ENCODE results near the gene CLNK.

The CLNK gene, protein sequence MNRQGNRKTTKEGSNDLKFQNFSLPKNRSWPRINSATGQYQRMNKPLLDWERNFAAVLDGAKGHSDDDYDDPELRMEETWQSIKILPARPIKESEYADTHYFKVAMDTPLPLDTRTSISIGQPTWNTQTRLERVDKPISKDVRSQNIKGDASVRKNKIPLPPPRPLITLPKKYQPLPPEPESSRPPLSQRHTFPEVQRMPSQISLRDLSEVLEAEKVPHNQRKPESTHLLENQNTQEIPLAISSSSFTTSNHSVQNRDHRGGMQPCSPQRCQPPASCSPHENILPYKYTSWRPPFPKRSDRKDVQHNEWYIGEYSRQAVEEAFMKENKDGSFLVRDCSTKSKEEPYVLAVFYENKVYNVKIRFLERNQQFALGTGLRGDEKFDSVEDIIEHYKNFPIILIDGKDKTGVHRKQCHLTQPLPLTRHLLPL

GRCh38 chr4:10684631-10685030 is at the start of gene CLNK:
TSS of gene CLNK (minus strand) at chr4:10684768. CDS start at chr4:10667869, 16,899 bp downstream.
- DNase-seq = no peak
- ATAC-seq = no peak

DNA sequence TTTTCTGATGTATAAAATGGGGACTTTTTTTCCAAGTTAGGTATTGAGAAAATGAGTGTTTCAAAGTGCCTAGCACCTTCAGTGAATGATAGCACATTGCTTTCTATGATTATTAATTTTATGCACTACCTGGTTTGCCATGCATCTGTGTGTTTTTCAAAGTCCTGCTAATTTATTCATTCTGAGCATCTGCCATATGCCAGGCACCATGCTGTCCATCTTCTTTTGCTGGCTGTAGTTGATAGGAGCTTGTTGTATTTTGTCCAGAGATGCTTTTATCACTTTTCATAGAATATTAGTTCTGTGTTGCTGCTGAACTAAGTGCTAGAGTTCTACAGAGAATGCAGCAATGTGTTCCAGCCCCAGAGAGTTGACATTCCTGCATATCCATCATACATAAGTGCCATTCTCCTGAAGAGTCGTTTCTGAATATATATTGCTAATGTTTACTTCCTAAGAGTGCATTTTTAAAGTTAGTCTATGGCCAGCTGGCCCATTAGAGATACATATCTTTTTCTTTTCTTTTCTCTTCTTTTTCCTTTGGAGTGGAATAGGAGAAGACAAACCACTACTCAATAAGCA is 49.0 kb upstream of the CLNK start:
- ATAC-seq (no peak), DNase-seq (no peak)

DNA sequence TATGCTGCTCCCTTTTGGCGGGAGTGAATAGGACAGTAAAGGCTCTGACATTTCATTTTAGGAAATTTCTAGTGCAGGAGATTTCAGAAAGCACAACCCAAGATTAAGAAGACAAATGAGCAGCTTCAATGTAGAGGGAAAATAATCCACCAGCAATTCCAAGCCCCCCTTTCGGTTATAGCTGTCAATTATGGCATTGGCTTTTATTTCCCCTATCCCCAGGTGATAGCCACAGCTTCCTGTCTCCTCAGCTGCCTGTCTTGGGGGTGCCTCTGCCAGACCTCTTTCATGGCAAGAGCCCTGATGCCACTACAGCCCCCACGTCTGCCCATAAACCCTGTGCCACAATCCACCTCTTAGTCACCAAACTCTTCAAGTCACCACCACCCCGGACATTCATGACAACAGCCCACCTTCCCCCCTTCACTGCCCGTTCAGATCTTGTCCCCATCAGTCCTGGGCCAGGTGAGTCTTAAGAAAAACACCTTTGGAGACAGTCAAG is 48.4 kb upstream of the CLNK start:
- peak; percentile 31 for DNase-seq
- ATAC-seq = peak; percentile 17

DNA sequence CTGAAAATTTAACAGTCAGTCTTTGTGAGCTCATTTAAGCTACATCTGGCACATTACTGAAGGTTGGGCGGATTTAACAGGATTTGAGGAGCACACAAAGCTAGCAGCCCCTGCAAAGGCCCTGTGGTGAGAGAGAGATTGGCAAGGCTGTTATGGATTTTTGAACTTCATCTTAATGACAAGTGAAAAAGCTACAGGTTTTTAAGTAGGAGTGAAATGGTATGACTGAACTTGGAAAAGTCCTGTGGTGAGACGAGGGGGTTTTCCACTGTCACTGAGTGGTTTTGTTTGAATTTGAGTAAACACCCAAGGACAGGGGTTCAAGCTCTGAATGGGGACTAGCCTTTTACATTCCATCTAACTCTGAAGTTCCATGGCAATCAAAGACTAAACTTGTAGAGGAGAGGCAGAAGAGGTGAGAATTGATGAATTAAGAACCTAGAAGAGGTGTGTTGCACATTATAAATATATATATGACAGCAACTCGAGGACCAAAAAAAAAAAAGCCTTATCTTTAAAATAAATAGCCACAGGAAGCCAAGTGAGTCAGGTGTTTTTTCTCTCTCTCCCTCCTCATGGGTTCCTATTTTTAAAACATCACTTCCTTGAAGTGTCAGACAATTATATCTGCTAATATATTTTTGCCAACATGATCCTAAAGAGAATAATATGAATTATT is 47.8 kb upstream of the CLNK start:
- peak; percentile 26 for DNase-seq
- peak; percentile 29 for ATAC-seq

DNA sequence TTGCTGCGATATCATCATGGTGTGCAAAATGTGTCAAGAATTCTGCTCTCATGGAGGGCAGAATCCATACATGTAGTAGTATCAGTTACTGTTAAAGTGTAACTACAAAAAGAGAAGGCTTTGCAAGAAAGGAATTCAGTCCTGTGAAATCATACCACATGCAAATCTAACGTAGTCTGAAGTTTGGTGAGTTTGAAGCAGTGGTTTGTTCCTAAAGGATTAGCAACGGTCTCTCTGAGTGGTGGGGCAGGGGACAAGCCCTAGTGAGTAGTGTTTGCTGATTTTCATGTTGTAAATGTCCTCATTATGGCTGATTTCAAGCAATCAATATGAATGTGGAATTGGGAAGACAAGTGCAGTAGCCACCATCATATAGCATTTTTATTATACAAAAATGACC is 47.1 kb upstream of the CLNK start:
- no peak for DNase-seq
- ATAC-seq = no peak

GRCh38 chr4:10731162-10731561 is 46.6 kb upstream of the CLNK start:
- ATAC-seq (no peak), DNase-seq (peak; percentile 29)

- no peak for DNase-seq
- peak; percentile 47 for ATAC-seq
Observed at GRCh38 chr4:10730590-10730989, 46.0 kb upstream of the CLNK start.

GRCh38 chr4:10730019-10730418 is 45.5 kb upstream of the CLNK start:
- ATAC-seq = peak; percentile 28

GRCh38 chr4:10729366-10729765 is 44.8 kb upstream of the CLNK start:
- DNase-seq = no peak
- ATAC-seq = no peak

More at GRCh38 chr4:10730019-10730418, 45.5 kb upstream of the CLNK start:
- DNase-seq = no peak

DNA sequence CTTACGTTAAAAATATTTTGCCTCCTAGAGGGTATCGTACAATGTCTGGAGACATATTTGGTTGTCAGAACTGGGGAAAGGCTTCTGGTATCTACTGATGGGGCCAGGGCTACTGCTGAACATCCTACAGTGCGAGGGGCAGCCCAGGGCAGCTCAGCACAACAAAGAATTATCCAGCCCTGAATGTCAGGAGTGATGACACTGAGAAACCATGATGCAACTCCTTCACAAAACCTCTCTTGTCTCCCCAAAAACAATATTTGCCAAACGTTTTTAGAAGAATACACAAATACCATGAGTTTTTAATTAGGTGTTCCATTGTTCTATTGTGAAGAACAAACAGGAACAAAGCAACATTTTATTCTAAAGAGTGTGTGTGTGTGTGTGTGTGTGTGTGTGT is 43.4 kb upstream of the CLNK start:
- no peak for ATAC-seq
- DNase-seq = no peak

- ATAC-seq (peak; percentile 68), DNase-seq (peak; percentile 41)
Observed at GRCh38 chr4:10727140-10727880, 42.7 kb upstream of the CLNK start.

- DNase-seq = no peak
- ATAC-seq = peak; percentile 70
Observed at GRCh38 chr4:10722957-10723356, 38.4 kb upstream of the CLNK start.

DNA sequence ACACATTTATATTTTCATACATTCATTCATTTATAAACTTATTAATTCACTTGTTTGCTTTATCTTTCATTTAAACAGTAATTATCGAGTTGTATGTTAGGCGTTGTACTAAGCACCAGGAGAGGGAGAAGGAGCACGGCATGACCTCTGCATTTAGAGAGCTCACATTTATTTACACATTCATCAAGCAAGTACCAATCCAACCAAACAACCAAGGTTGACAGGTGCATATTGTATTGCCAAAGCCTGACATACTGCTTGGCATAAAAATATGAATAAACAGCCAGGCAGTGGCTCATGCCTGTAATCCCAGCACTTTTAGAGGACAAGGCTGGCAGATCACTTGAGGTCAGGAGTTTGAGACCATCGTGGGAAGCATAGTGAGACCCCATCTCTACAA is 37.0 kb upstream of the CLNK start:
- ATAC-seq = no peak
- no peak for DNase-seq

DNA sequence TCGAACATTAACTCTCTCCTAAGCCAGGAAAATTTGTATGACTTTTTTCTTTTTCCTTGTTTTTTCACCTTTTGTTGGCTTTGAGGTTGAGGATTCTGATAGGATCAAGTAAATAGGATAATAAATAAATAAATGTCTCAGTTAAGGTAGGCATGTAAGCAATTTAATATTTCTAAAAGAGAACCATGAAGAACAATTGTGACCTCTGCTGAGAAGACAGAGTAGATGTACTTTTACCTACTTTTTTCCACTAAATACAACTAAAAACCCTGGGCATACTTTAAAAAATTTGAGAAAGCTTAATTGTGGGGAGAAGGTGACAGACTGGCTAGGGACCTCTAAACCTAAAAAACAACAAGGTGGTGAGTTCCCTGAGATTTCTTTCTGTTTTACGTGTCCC is 31.6 kb upstream of the CLNK start:
- ATAC-seq (no peak), DNase-seq (no peak)

DNA sequence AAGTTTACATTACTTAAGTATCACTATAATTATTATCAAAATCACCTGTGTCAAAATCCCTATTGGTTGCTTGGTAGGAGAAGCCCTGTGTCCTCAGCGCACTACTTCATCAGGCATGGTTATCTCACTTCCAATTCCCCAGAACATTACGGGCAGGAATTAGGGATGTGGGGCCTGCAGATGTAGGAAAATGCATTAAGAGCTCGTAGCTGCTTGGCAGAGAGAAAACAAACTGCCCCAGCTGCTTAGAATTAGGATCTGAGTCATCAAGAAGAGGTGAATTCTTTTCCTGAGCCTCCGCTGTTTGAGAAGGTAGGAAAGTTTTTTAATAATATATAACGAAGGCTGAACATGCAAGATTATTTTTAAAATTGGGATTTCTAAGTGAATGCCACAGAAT is 31.1 kb upstream of the CLNK start:
- no peak for DNase-seq

GRCh38 chr4:10715135-10715534 is 30.6 kb upstream of the CLNK start:
- DNase-seq (no peak), ATAC-seq (no peak)

More for the DNA sequence above, 31.1 kb upstream of the CLNK start:
- no peak for ATAC-seq

DNA sequence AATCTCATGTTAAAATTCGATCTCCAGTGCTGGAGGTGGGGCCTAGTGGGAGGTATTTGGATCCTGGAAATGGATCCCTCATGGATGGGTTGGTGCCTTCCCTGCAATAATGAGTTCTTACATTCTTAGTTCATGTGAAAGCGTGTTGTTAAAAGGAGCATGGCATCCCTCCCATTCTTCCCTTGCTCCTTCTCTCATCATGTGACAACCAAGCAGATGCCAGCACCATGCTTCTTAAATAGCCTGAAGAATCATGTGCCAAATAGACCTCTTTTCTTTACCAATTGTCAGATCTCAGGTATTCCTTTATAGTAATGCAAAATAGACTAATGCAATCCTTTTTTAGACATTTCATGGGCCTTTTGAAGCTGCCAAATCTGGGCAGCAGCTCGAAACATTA is 29.0 kb upstream of the CLNK start:
- ATAC-seq (no peak), DNase-seq (no peak)

- ATAC-seq (no peak), DNase-seq (no peak)
Observed at GRCh38 chr4:10706236-10706635, 21.7 kb upstream of the CLNK start.

DNA sequence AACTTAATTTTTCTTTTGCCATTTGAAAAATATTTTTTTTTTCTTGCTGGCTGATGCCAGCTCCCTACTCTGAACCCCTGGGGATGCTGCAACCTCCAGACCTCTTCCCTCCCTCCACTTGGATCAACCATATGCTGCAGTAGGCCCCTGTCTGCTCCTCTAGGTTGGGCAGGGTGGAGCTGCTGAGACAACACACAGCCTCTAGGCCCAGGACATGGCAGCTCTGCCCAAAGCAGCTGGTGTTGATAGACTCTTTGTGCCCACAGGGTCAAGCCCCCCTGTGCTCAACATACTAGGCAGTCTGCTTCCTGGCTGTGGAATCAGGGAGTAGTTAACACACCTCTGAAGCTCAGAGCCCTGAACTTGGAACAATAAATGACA is 19.9 kb upstream of the CLNK start:
- DNase-seq (no peak), ATAC-seq (no peak)

DNA sequence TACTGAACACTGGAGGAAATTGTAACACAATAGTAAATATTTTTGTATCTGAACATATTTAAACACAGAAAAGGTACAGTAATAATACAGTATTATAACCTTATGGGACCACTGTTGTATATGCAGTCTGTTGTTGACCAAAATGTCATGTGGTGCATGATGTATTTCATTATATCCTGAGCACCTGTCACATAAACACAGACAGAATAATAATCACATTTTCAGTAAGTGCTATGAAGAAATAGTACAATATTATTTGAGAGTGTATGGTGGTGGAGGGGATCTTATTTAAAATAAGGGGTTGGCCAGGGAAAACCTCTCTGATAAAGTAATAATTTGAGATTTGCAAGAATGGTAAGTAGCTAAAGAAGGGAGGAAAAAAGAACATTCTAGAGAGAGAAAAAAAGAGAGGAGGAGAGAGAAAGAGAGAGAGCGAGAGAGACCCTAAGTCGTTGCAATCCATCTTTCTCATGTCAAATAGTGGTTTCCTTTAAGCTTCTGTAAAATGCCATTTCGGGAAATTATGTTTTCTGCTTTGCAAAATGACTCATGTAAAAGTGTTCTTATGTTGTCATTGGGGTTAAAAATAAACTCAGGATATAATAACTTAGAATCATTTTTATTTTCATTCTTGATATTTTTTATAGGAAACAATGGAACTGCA is 19.3 kb upstream of the CLNK start:
- no peak for DNase-seq

GRCh38 chr4:10703156-10703555 is 18.6 kb upstream of the CLNK start:
- DNase-seq (no peak), ATAC-seq (no peak)

More for the DNA sequence above, 19.3 kb upstream of the CLNK start:
- no peak for ATAC-seq

Measured in stimulated activated naive CD8-positive, alpha-beta T cell treated with anti-CD3 and anti-CD28 coated beads, Interleukin-15, Interleukin-2, amounts not matched to agents 100 U/mL and 50 U/mL, for 24 hours (primary cell).